IMR-90 (cell line): ENCODE data around the gene RPTOR. TPM values are rescaled to one million over a fixed set of nuclear protein-coding genes. Genes with fewer than 3 reads are reported as not detected.

Experiments used
- ATAC-seq: fragments of 200-7000 bp; cut with Tn5 transposase; 2 replicates; pipeline ENCODE4 v1.9.1; 2020; ENCODE audit warnings: low read depth, mild to moderate bottlenecking, moderate library complexity
- BruUV-seq: library from RNA; stranded (reverse); fragments of 400-500 nt; replicated peaks from 2 replicates; lab custom pipeline; 2021; lab: Mats Ljungman, UMichigan
- CTCF ChIA-PET: fragments of 300-600 bp; formaldehyde crosslinking; extraction: SDS; loops from one replicate; lab custom pipeline; 2021; ENCODE audit warnings: antibody characterized with exemption; lab: Yijun Ruan, JAX
- POLR2A ChIA-PET: fragments of 300-600 bp; sonication (Branson Sonifier 250); formaldehyde crosslinking; loops from one replicate; lab custom pipeline; 2022; ENCODE audit warnings: antibody characterized with exemption; ENCODE audit not compliant: unreplicated experiment; lab: Charles Lee
- DNase-seq: peaks from one replicate; pipeline ENCODE4 v3.0.0; 2013
- H2AFZ ChIP-seq: replicated peaks from 2 replicates; pipeline ENCODE3; 2013; ENCODE audit warnings: low read length, mild to moderate bottlenecking; ENCODE audit not compliant: poor library complexity
- H2AK5ac ChIP-seq: 2 replicates; pipeline ENCODE4 v1.6.1; 2013; ENCODE audit warnings: low read depth, low read length, inconsistent platforms
- H2AK9ac ChIP-seq: replicated peaks from 2 replicates; pipeline ENCODE3; 2013; ENCODE audit warnings: mild to moderate bottlenecking, low read depth, low read length, moderate library complexity; ENCODE audit not compliant: poor library complexity
- H2BK120ac ChIP-seq: 2 replicates; pipeline ENCODE4 v1.6.1; 2013; ENCODE audit warnings: low read depth, low read length, inconsistent platforms
- H2BK15ac ChIP-seq: 3 replicates; pipeline ENCODE4 v1.6.1; 2013; ENCODE audit warnings: low read depth, low read length, inconsistent platforms
- H2BK20ac ChIP-seq: 2 replicates; pipeline ENCODE4 v1.6.1; 2013; ENCODE audit warnings: low read depth, mild to moderate bottlenecking, inconsistent platforms, low read length, moderate library complexity
- H2BK5ac ChIP-seq: 2 replicates; pipeline ENCODE4 v1.6.1; 2013; ENCODE audit warnings: mild to moderate bottlenecking, low read depth, low read length, inconsistent platforms; ENCODE audit not compliant: poor library complexity, severe bottlenecking
- H3K14ac ChIP-seq: replicated peaks from 2 replicates; pipeline ENCODE4 v1.6.1; 2013; ENCODE audit warnings: low read depth, low read length, inconsistent platforms
- H3K18ac ChIP-seq: 2 replicates; pipeline ENCODE4 v1.6.1; 2013; ENCODE audit warnings: low read depth, low read length, control low read depth
- H3K23ac ChIP-seq: 2 replicates; pipeline ENCODE4 v1.6.1; 2013; ENCODE audit warnings: low read depth, low read length, inconsistent platforms
- H3K27ac ChIP-seq: 2 replicates; pipeline ENCODE4 v1.5.1; 2013; ENCODE audit warnings: mild to moderate bottlenecking, control low read depth, low read length; ENCODE audit not compliant: insufficient read depth
- H3K27me3 ChIP-seq: 2 replicates; pipeline ENCODE4 v1.6.1; 2013; ENCODE audit warnings: low read length; ENCODE audit not compliant: control insufficient read depth, insufficient read depth
- H3K36me3 ChIP-seq: 2 replicates; pipeline ENCODE4 v1.6.1; 2013; ENCODE audit warnings: low read length, mixed read lengths; ENCODE audit not compliant: control insufficient read depth, insufficient read depth
- H3K4ac ChIP-seq: 2 replicates; pipeline ENCODE4 v1.6.1; 2013; ENCODE audit warnings: low read depth, low read length, inconsistent platforms
- H3K4me1 ChIP-seq: 2 replicates; pipeline ENCODE4 v1.6.1; 2013; ENCODE audit warnings: low read length, mixed read lengths; ENCODE audit not compliant: control insufficient read depth, insufficient read depth
- H3K4me2 ChIP-seq: 2 replicates; pipeline ENCODE4 v1.6.1; 2013; ENCODE audit warnings: low read depth, mild to moderate bottlenecking, control low read depth, low read length, moderate library complexity
- H3K4me3 ChIP-seq: 2 replicates; pipeline ENCODE4 v1.5.1; 2013; ENCODE audit warnings: low read depth, mild to moderate bottlenecking, control low read depth, low read length, moderate library complexity; ENCODE audit not compliant: insufficient read depth
- H3K56ac ChIP-seq: 2 replicates; pipeline ENCODE4 v1.6.1; 2013; ENCODE audit warnings: low read length, inconsistent platforms; ENCODE audit not compliant: insufficient read depth; ENCODE audit errors: extremely low read depth
- H3K79me1 ChIP-seq, 2 experiments: 2 replicates each; pipeline ENCODE4 v1.6.1; 2013; ENCODE audit warnings: low read length in 2 of 2, inconsistent platforms in 1 of 2, low read depth in 1 of 2
- H3K9ac ChIP-seq: 2 replicates; pipeline ENCODE4 v1.6.1; 2013; ENCODE audit warnings: low read depth, low read length, control low read depth
- H3K9me1 ChIP-seq: 2 replicates; pipeline ENCODE4 v1.6.1; 2013; ENCODE audit warnings: low read length, inconsistent platforms; ENCODE audit not compliant: insufficient read depth
- H3K9me3 ChIP-seq: 2 replicates; pipeline ENCODE4 v1.6.1; 2013; ENCODE audit warnings: low read length; ENCODE audit not compliant: control insufficient read depth, insufficient read depth
- H4K20me1 ChIP-seq: 2 replicates; pipeline ENCODE4 v1.6.1; 2013; ENCODE audit warnings: low read length, inconsistent platforms; ENCODE audit not compliant: insufficient read depth
- H4K5ac ChIP-seq: 2 replicates; pipeline ENCODE4 v1.6.1; 2013; ENCODE audit warnings: mild to moderate bottlenecking, low read depth, low read length, control low read depth
- H4K8ac ChIP-seq, 2 experiments: 2 replicates each; pipeline ENCODE4 v1.6.1; 2013; ENCODE audit warnings: low read depth in 2 of 2, low read length in 2 of 2, control low read depth in 1 of 2, inconsistent platforms in 1 of 2
- H4K91ac ChIP-seq: 2 replicates; pipeline ENCODE4 v1.6.1; 2013; ENCODE audit warnings: low read depth, low read length, inconsistent platforms; ENCODE audit not compliant: insufficient read depth
- BHLHE40 ChIP-seq: fragments of 150-350 bp; IDR thresholded peaks from 2 replicates; pipeline ENCODE4 v1.6.1; 2016; ENCODE audit warnings: mild to moderate bottlenecking, low read depth, low read length
- CEBPB ChIP-seq: IDR thresholded peaks from 2 replicates; pipeline ENCODE4 v1.6.1; 2012; ENCODE audit warnings: low read depth, low read length, improper control_type of control experiment
- CHD1 ChIP-seq: IDR thresholded peaks from 2 replicates; pipeline ENCODE4 v1.6.1; 2012; ENCODE audit warnings: low read depth, low read length, improper control_type of control experiment
- MAFK ChIP-seq: IDR thresholded peaks from 2 replicates; pipeline ENCODE4 v1.6.1; 2012; ENCODE audit warnings: low read depth, low read length, improper control_type of control experiment
- MAZ ChIP-seq: IDR thresholded peaks from 2 replicates; pipeline ENCODE4 v1.6.1; 2012; ENCODE audit warnings: low read depth, mild to moderate bottlenecking, low read length, improper control_type of control experiment, moderate library complexity, borderline replicate concordance
- MXI1 ChIP-seq: IDR thresholded peaks from 2 replicates; pipeline ENCODE4 v1.6.1; 2012; ENCODE audit warnings: low read depth, mild to moderate bottlenecking, low read length, moderate library complexity, borderline replicate concordance
- NFE2L2 ChIP-seq: fragments of 150-350 bp; IDR thresholded peaks from 2 replicates; pipeline ENCODE4 v1.6.1; 2016; ENCODE audit warnings: low read depth, mild to moderate bottlenecking, low read length
- POLR2A ChIP-seq: IDR thresholded peaks from 2 replicates; pipeline ENCODE4 v1.6.1; 2012; ENCODE audit warnings: mild to moderate bottlenecking, low read depth, low read length
- WGBS, 2 experiments: methylation state at CpG; one replicate each; pipeline versions ENCODE4 v1.1.5 to v1.1.7; 2013; ENCODE audit warnings: missing lambda C conversion rate in 2 of 2; ENCODE audit not compliant: insufficient read length in 1 of 2; ENCODE audit errors: extremely low coverage in 2 of 2; 5-methylcytosine and 5-hydroxymethylcytosine counted together
- dilution Hi-C: fragments of 300-500 bp; cut with HindIII; formaldehyde crosslinking; loops from one replicate; pipeline ENCODE4 v1.14.3; 2018; ENCODE audit warnings: low sequenced_read_pairs; ENCODE audit not compliant: unreplicated experiment
- in situ Hi-C: fragments of 300-500 bp; cut with MboI; formaldehyde crosslinking; loops from 3 replicates; pipeline ENCODE4 v1.14.3; 2019; ENCODE audit warnings: low sequenced_read_pairs, inconsistent platforms, mixed read lengths
- intact Hi-C: fragments of 100-400 bp; cut with micrococcal nuclease; formaldehyde crosslinking; loops from 2 replicates; pipeline ENCODE4 v1.10.0; 2022
- polyA plus RNA-seq, 3 experiments: library from polyadenylated mRNA; depleted of rRNA; stranded (reverse); fragments of >200 nt; gene quantifications; 2 replicates each; pipeline ENCODE4 v1.2.3, GENCODE V29; 2012; ENCODE audit warnings: low replicate concordance in 1 of 3
- total RNA-seq: library from RNA; depleted of rRNA; stranded (reverse); fragments of >200 nt; gene quantifications from 2 replicates; pipeline ENCODE4 v1.2.3, GENCODE V29; 2012
- TF ChIP-seq, protein P1 (sequence below): fragments of 150-350 bp; IDR thresholded peaks from 2 replicates; pipeline ENCODE4 v1.6.1; 2017; ENCODE audit warnings: mild to moderate bottlenecking, antibody characterized with exemption, low read length, low read depth

The RPTOR gene
- total and polyA plus RNA-seq, 2 of the 4 experiments (the other 2 are of a cell fraction) = 10.8 to 14.7 TPM

DNA sequence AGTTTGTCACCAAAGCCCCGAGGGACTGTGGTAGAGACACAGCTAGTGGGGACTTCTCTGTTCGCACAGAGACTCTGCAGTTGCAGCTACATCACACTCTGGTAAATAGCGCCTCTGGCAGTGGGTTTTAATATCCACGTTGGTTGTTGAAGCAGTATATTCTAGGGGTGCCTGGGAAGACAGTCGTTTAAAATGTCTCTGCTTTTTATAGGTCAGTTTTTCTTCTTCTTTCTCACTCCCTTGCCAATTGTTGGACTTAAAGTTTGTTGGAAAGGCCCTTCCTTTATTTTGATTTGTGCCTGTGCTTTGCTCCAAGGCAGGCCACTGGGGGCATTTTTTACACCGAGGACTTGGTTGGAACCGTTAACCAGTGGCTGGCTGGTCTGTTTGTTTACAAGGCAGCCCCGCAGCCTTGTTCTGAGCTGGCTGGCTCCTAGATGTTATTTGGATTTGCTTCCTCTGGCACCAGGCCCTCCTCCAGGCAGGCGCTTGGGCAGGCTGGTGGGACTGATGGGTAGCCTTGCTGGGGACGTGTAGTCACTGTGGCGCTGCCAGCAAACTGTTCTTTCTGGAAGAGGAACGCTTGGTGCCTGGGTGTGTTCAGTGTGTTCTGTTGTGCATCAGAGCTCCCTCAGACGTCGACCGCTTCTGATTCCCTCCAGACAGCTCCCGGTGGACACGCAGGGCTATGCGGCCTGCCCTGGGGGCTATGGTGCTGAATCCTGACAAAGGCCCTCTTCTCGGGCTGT, 228.8 kb downstream of the RPTOR start (continued):
- TF ChIP-seq MAZ (0 out of 2 replicates have a peak, but pooled peaks have one; percentile 12), NFE2L2 (no peak), BHLHE40 (no peak)

DNA sequence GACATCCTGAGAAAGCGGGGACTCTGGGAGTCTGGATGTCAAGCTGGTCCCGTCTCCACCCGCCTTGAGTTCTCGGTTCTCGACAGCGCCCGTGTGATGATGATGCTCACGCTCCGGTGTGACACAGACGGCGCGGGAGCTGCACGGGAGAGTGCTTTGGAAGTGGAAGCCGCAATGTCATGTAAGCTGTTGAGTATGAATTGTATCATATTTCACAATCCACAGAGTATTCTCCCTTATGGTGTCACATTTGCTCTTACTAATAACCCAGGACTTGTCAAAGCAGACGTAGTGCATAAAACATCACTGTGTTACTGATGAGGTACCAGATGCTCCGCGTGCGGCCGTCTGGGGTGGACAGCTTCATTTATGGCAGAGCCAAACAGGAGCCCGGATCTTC, 229.5 kb downstream of the RPTOR start:
- peak overlapping the region; percentile 73 for H2AK5ac ChIP-seq
- BruUV-seq = no TSS peak
- peak overlapping the region; percentile 91 for H4K5ac ChIP-seq
- H3K4me1 ChIP-seq = peaks cover 18% of the 10 kb centered on the region
- H2AK9ac ChIP-seq = peak overlapping the region; percentile 38
- H3K9me3 ChIP-seq = no peaks in the 10 kb centered on the region
- CTCF ChIA-PET = interaction anchor here (0.7 to 0.9 kb wide), 4 partner anchors 11 to 211 kb away, joined by 3 to 5 read pairs (median 4); no protein-coding TSS in a partner anchor
- peak overlapping the region; percentile 85 for H2BK5ac ChIP-seq
- in situ Hi-C loops = no loop called here
- no peak overlapping the region; the same call in 1 of the 2 replicates for H3K4me2 ChIP-seq
- 0 out of 2 replicates have a peak overlapping the region, but pooled peaks have one; percentile 4 for H3K23ac ChIP-seq
- H3K9me1 ChIP-seq = peaks cover 17% of the 10 kb centered on the region
- intact Hi-C loops = no loop called here
- H4K20me1 ChIP-seq = no peaks in the 10 kb centered on the region
- H3K27me3 ChIP-seq = no peaks in the 10 kb centered on the region
- H4K91ac ChIP-seq = peak overlapping the region; percentile 86
- POLR2A ChIA-PET = interaction anchor here (0.9 kb wide), 1 partner anchor 14 kb away, joined by 3 read pairs; no protein-coding TSS in a partner anchor
- H2BK15ac ChIP-seq = peak overlapping the region; percentile 78; the same call in 2 of the 3 replicates
- peak overlapping the region; percentile 33 for H2AFZ ChIP-seq
- H3K56ac ChIP-seq = peak overlapping the region; percentile 75; the same call in 1 of the 2 replicates
- dilution Hi-C loops = no loop called here
- H3K18ac ChIP-seq = peak overlapping the region; percentile 91; the same call in 1 of the 2 replicates
- H3K4ac ChIP-seq = peak overlapping the region; percentile 64
- H2BK120ac ChIP-seq = peak overlapping the region; percentile 59
- ATAC-seq = peak; percentile 6; the same call in 1 of the 2 replicates
- H3K27ac ChIP-seq = peak overlapping the region; percentile 95
- H3K9ac ChIP-seq = no peak overlapping the region; the same call in 1 of the 2 replicates
- peak overlapping the region; percentile 43 for H3K14ac ChIP-seq
- TF ChIP-seq MAFK = no peak
- TF ChIP-seq POLR2A = no peak
- TF ChIP-seq MAZ = no peak
- peak; percentile 49; the same call in 1 of the 2 replicates for TF ChIP-seq BHLHE40
- TF ChIP-seq, protein P1, sequence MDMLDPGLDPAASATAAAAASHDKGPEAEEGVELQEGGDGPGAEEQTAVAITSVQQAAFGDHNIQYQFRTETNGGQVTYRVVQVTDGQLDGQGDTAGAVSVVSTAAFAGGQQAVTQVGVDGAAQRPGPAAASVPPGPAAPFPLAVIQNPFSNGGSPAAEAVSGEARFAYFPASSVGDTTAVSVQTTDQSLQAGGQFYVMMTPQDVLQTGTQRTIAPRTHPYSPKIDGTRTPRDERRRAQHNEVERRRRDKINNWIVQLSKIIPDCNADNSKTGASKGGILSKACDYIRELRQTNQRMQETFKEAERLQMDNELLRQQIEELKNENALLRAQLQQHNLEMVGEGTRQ = no peak
- no peak for TF ChIP-seq MXI1
- peak; percentile 82 for TF ChIP-seq CEBPB
- peak; percentile 25 for TF ChIP-seq CHD1
- peak overlapping the region; percentile 53 for H2BK20ac ChIP-seq
- WGBS, 2 experiments = 80% methylated on average over 1 of the region's 20 CpGs; no CpG with 5 or more reads in 1 of the 2 experiments
- no peak overlapping the region for H3K4me3 ChIP-seq
- peak overlapping the region; percentile 65 to 79; a peak in 3 of 4 replicates for H4K8ac ChIP-seq
- H3K79me1 ChIP-seq = peaks cover 14 to 73% of the 10 kb centered on the region in 2 experiments; a peak in 3 of 4 replicates
- peaks cover 8% of the 10 kb centered on the region for H3K36me3 ChIP-seq
- DNase-seq = peak; percentile 60
